B cell (primary cell): ENCODE measurements around the gene SNTB2. TPM values are rescaled to one million over a fixed set of nuclear protein-coding genes. Genes with fewer than 3 reads are reported as not detected.

Experiments
- ATAC-seq: fragments of 200-7000 bp; cut with Tn5 transposase; one replicate; pipeline ENCODE4 v1.10.0; 2021; ENCODE audit warnings: low read depth, mild to moderate bottlenecking, moderate number of reproducible peaks, moderate library complexity
- CTCF ChIA-PET: fragments of 350-600 bp; sonication (Branson Sonifier 250); formaldehyde crosslinking; loops from one replicate; lab custom pipeline; 2021; ENCODE audit warnings: antibody characterized with exemption, inconsistent platforms; lab: Charles Lee
- POLR2A ChIA-PET: fragments of 350-600 bp; sonication (Branson Sonifier 250); formaldehyde crosslinking; loops from one replicate; lab custom pipeline; 2021; ENCODE audit warnings: antibody characterized with exemption; lab: Charles Lee
- DNase-seq: peaks from one replicate; pipeline ENCODE4 v3.0.0; 2013
- H2AFZ ChIP-seq: 2 replicates; pipeline ENCODE4 v1.6.1; 2012; ENCODE audit warnings: mild to moderate bottlenecking, low read depth, low read length; ENCODE audit not compliant: insufficient read depth, poor library complexity, severe bottlenecking
- H3K27ac ChIP-seq, 2 donors: 1 replicate in 1 of 2; 2 replicates in 1 of 2; pipeline ENCODE4 v1.5.1; 2012 to 2013; ENCODE audit warnings: low read length in 2 of 2, mild to moderate bottlenecking in 2 of 2, moderate library complexity in 1 of 2
- H3K27me3 ChIP-seq, 4 experiments: fragments of 200-600 bp in 1 of 4; sonication (generic) in 1 of 4; replicated peaks in 1 of 4; 1 replicate in 2 of 4; 2 replicates in 2 of 4; pipeline versions ENCODE4 v1.6.1 to v1.7.0; 2013 to 2016; ENCODE audit warnings: low read length in 3 of 4, mild to moderate bottlenecking in 2 of 4, mixed read lengths in 1 of 4, moderate library complexity in 1 of 4; ENCODE audit not compliant: insufficient read depth in 4 of 4, control insufficient read depth in 3 of 4; ENCODE audit errors: control extremely low read depth in 1 of 4
- H3K36me3 ChIP-seq, 2 experiments: replicated peaks in 1 of 2; 1 replicate in 1 of 2; 2 replicates in 1 of 2; pipeline versions ENCODE4 v1.6.1 to v1.7.1; 2013; ENCODE audit warnings: low read length in 1 of 2; ENCODE audit not compliant: insufficient read depth in 2 of 2, control insufficient read depth in 1 of 2; ENCODE audit errors: control extremely low read depth in 1 of 2, extremely low read depth in 1 of 2
- H3K4me1 ChIP-seq, 2 donors: fragments of 200-600 bp in 1 of 2; sonication (generic) in 1 of 2; 1 replicate in 1 of 2; 2 replicates in 1 of 2; pipeline versions ENCODE4 v1.5.1 to v1.6.1; 2013 to 2017; ENCODE audit warnings: low read length in 2 of 2; ENCODE audit not compliant: control insufficient read depth in 2 of 2, insufficient read depth in 2 of 2
- H3K4me2 ChIP-seq: replicated peaks from 2 replicates; pipeline ENCODE3; 2012; ENCODE audit warnings: mild to moderate bottlenecking, low read depth, low read length; ENCODE audit not compliant: poor library complexity, severe bottlenecking
- H3K4me3 ChIP-seq, 5 experiments: fragments of 200-600 bp in 1 of 5; sonication (generic) in 1 of 5; 1 replicate in 3 of 5; 2 replicates in 2 of 5; pipeline versions ENCODE4 v1.5.1 to v1.7.0; 2011 to 2016; ENCODE audit warnings: low read length in 4 of 5, mild to moderate bottlenecking in 4 of 5, low read depth in 2 of 5, control low read depth in 1 of 5, moderate library complexity in 1 of 5; ENCODE audit not compliant: insufficient read depth in 1 of 5; ENCODE audit errors: control extremely low read depth in 1 of 5, extremely low read depth in 1 of 5
- H3K79me2 ChIP-seq: fragments of 200-600 bp; sonication (generic); one replicate; pipeline ENCODE4 v1.6.0; 2016; ENCODE audit warnings: low read length; ENCODE audit not compliant: control insufficient read depth, insufficient read depth
- H3K9ac ChIP-seq: fragments of 200-600 bp; sonication (generic); 2 replicates; pipeline ENCODE4 v1.6.1; 2017; ENCODE audit warnings: mild to moderate bottlenecking, low read length, moderate library complexity
- H3K9me3 ChIP-seq, 3 donors: one replicate each; pipeline versions ENCODE4 v1.6.1 to v1.7.1; 2013; ENCODE audit warnings: low read length in 2 of 3; ENCODE audit not compliant: control insufficient read depth in 2 of 3, insufficient read depth in 1 of 3; ENCODE audit errors: control extremely low read depth in 1 of 3
- H4K20me1 ChIP-seq: 2 replicates; pipeline ENCODE4 v1.6.0; 2012; ENCODE audit warnings: mild to moderate bottlenecking, low read length; ENCODE audit not compliant: insufficient read depth, control insufficient read depth, poor library complexity, severe bottlenecking
- H3K27ac Mint-ChIP-seq: one replicate; pipeline ENCODE4 v1.8.0; 2021; ENCODE audit warnings: mixed read lengths
- H3K27me3 Mint-ChIP-seq: one replicate; pipeline ENCODE4 v1.8.0; 2021; ENCODE audit warnings: mixed read lengths
- H3K4me1 Mint-ChIP-seq: one replicate; pipeline ENCODE4 v1.8.0; 2021; ENCODE audit warnings: mixed read lengths
- H3K4me3 Mint-ChIP-seq: one replicate; pipeline ENCODE4 v1.8.0; 2021; ENCODE audit warnings: mixed read lengths
- H3K9me3 Mint-ChIP-seq: one replicate; pipeline ENCODE4 v1.8.0; 2022; ENCODE audit warnings: mixed read lengths; ENCODE audit not compliant: insufficient read depth
- CTCF ChIP-seq: fragments of 200-600 bp; IDR thresholded peaks from one replicate; pipeline ENCODE4 v1.8.0; 2022; ENCODE audit warnings: antibody characterized with exemption, mild to moderate bottlenecking
- EZH2 ChIP-seq: IDR thresholded peaks from 2 replicates; pipeline ENCODE4 v1.6.1; 2012; ENCODE audit warnings: borderline replicate concordance, low read depth, mild to moderate bottlenecking, moderate library complexity, low read length; ENCODE audit not compliant: insufficient read depth, poor library complexity, severe bottlenecking
- WGBS: methylation state at CpG from one replicate; pipeline ENCODE4 v1.1.5; 2013; ENCODE audit warnings: missing lambda C conversion rate; ENCODE audit not compliant: insufficient coverage; 5-methylcytosine and 5-hydroxymethylcytosine counted together
- intact Hi-C: fragments of 100-400 bp; cut with micrococcal nuclease; formaldehyde crosslinking; loops from one replicate; pipeline ENCODE4 v1.10.0; 2022
- polyA plus RNA-seq: library from polyadenylated mRNA; depleted of rRNA; stranded (reverse); fragments of >200 nt; gene quantifications from 2 replicates; pipeline ENCODE4 v1.2.3, GENCODE V29; 2012
- total RNA-seq, 2 donors: library from RNA; stranded (reverse); fragments of 120-200 nt in 1 of 2; gene quantifications; 1 replicate in 1 of 2; 2 replicates in 1 of 2; pipeline versions ENCODE4 v1.2.3 to v1.2.4, GENCODE V29; 2013 to 2022

SNTB2 gene
- total and polyA plus RNA-seq, 2 donors (not counting 1 experiment from before 2014, with no cell fraction given) = 3.8 to 16.2 TPM

DNA sequence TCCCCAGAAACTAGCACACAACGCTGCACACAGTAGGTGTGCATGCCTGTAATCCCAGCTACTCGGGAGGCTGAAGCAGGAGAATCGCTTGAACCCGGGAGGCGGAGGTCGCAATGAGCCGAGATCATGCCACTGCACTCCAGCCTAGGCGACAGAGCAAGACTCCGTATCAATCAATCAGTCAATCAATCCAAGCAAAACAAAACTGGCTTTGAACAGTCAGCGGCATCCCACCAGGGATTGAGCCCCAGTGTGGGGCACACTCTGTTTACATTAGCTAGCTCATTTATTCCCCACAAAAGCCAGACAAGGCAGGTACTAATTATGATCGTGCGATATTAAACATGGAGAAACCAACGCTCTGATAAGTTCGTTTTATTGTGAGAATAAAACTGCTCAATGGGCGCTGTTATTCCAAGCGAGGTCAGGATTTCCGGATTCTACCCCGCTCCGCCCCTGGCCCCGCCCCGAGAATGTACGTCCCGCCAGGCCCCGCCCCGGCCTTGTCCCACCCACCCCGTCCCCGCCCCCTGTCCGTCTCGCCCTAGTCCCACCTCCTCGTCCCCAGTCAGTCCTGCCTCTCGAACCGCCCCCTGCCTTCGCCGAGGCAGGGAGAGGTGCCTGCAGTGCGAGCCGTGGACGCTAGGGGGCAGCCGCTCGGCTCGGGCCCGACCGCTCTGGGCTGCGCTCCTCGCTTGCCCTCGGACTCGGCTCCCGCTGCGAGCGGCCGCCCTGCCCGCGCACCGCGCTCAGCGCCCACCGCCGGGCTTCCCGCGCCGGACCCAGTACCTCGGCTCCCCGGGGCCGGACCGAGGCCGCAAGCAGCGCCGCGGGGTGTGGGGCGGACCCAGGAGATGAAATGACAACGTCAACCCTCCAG is 123.9 kb downstream of the SNTB2 start, which contains the start of gene VPS4A:
Gene VPS4A, plus strand, starts transcription at position 698 of the 880 bp plus-strand sequence. Its CDS starts 162 bp downstream, at position 860.
- DNase-seq = peak; percentile 97
- Mint-ChIP-seq H3K9me3 (no peaks in the 10 kb centered on the region), H3K27me3 (no peaks in the 10 kb centered on the region), H3K27ac (peak within 1 kb of the TSS; percentile 94), H3K4me1 (peaks cover 24% of the 10 kb centered on the region), H3K4me3 (peak within 1 kb of the TSS; percentile 99)
- H3K9ac ChIP-seq = peak within 1 kb of the TSS; percentile 88
- H3K27ac ChIP-seq = peak within 1 kb of the TSS; percentile 75 to 84
- H3K9me3 ChIP-seq = peaks cover 0 to 6% (median 0%) of the 10 kb centered on the region in 3 donors
- CTCF ChIA-PET = interaction anchor here (0.6 to 1.4 kb wide), 4 partner anchors 20 to 161 kb away, joined by 3 read pairs; no protein-coding TSS in a partner anchor
- H3K4me2 ChIP-seq = peak within 1 kb of the TSS; percentile 94
- peaks cover 38% of the 10 kb centered on the region for H4K20me1 ChIP-seq
- POLR2A ChIA-PET = interaction anchor here (0.6 kb wide), 1 partner anchor 1876 kb away, joined by 3 read pairs; no protein-coding TSS in a partner anchor
- WGBS = 10% methylated on average over 60 of the region's 70 CpGs
- H3K79me2 ChIP-seq = peaks cover 45% of the 10 kb centered on the region
- H3K36me3 ChIP-seq = peaks cover 2 to 18% of the 10 kb centered on the region in 2 experiments
- intact Hi-C loops = loop anchor here (1.0 to 10.0 kb wide), 6 partner anchors 19 to 776 kb away; partner anchors contain the start of genes COG8, CYB5B, NIP7 and PDF
- no peak for TF ChIP-seq EZH2
- TF ChIP-seq CTCF = peak; percentile 86
- peaks cover 10 to 23% of the 10 kb centered on the region in 2 donors for H3K4me1 ChIP-seq
- H2AFZ ChIP-seq = peak within 1 kb of the TSS; percentile 84
- H3K4me3 ChIP-seq = peak within 1 kb of the TSS; percentile 62 to 89 (median 67)
- peak; percentile 98 for ATAC-seq
- no peaks in the 10 kb centered on the region for H3K27me3 ChIP-seq
